NCI-H345 (cell line): Measurements from ENCODE around the gene PTPN1.

ENCODE experiments used
- DNase-seq: peaks from one replicate; lab custom pipeline; 2025; lab: John Stamatoyannopoulos, UW

PTPN1 gene

DNA sequence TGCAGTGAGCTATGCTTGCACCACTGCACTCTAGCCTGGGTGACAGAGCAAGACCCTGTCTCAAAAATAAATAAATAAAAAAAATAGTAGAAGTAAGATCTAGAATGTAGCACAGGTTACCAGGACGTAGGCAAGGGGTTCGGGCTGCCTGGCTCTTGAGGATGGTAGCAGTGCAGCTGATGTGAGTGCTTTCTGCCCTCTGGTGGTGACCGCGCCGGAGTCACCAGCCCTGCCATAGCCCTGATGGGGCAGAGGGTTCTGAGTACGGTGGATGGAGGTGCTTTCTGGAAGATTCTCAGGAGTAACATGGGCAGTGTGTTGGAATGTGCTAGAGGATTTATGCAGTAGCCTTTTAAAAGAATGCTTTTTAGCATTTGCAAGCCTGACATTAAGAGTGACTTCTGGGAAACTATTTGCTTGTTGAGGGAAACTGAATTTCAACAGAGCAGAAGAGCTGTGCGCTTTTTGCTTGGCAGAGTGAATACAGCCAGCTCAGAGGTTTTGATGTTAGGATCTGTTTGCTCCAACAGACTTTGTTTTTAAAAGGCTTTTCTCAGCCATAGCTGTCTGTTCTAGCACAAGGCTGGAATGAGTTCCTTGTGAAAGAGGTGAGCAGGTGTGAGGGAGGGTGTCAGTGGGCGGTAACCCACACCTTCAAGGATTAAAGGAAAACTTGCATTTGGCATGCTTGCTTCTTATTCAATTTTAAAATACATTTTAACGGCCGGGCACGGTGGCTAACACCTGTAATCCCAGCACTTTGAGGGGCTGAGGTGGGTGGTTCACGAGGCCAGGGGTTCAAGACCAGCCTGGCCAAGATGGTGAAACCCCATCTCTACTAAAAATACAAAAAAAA is 65.9 kb downstream of the PTPN1 start:
- peak; percentile 66 for DNase-seq

DNA sequence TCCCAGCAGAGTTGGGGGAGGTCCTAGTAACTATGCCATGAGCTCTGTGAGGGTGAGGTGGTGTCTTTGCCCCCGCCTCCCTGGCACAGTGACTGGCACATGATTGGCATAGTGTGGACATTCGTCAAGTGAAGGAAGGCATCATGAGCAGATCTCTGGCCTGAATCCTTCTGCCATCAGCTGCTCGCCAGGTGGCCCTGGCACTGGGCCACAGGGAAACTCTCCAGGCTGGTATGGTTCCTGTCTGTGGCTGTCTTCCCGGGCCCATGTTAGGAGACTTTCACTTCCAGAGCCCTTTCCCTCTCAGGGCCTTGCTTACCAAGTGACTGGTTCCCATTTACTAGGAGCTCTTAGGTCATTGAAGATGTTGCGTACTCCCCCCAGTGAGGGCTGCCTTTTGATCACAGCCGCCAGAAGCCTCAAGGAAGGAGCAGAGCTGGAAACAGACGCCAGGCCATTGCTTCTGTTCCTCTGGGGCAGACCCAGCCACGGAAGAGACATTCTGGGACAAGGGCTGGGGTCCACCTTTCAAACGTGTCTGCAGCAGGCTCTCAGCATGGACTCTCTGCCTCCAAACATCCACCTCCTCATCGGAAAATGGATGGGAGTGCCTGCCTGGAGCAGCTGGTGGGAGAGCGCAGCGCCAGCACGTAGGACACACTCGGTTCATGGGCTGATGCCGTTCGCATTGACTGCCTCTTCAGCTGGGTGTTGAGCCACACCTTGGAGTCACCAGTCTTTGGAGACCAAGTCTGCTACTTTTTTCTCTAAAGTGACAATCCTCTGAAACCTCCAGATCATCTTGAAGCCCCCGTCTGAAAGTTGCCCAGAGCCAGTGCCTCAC is 67.2 kb downstream of the PTPN1 start:
- DNase-seq: peak; percentile 87

DNA sequence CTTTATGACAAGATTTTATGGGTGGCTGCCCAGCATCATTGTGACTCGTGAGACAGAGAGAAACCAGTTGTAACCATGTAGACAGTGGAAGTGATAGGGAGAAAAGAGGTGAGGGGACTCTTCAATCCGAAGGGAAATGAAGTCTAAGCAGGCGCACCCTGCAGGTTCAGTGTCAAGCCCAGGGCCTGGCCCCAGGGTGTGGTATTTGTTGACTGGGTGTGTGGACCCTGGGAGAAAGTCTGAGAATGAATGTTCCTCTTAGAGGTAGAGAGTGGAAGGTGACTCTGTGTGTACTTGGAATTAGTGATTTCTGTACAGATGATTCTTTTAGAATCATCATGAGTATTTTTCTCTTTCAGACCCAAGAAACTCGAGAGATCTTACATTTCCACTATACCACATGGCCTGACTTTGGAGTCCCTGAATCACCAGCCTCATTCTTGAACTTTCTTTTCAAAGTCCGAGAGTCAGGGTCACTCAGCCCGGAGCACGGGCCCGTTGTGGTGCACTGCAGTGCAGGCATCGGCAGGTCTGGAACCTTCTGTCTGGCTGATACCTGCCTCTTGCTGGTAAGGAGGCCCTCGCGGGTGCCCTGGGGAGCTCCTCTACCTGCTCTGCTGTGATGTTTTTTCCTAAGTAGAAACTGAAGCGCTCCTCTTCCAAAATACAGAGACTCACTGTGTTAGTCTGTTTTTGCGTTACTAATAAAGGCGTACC is 68.0 kb downstream of the PTPN1 start:
- DNase-seq: no peak

DNA sequence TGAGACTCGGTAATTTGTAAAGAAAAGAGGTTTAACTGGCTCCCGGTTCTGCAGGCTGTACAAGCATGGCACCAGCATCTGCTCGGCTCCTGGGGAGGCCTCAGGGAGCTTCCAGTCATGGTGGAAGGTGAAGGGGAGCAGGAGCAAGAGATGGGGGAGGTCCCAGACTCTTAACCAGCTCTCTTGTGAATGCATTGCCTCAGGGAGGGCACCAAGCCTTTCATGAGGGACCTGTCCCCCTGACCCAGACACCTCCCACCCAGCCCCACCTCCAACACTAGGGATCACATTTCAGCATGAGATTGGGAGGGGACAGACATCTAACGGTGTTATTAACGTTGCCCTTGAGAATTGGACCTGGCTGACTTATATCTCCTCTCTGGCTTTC is 68.6 kb downstream of the PTPN1 start:
- no peak for DNase-seq

DNA sequence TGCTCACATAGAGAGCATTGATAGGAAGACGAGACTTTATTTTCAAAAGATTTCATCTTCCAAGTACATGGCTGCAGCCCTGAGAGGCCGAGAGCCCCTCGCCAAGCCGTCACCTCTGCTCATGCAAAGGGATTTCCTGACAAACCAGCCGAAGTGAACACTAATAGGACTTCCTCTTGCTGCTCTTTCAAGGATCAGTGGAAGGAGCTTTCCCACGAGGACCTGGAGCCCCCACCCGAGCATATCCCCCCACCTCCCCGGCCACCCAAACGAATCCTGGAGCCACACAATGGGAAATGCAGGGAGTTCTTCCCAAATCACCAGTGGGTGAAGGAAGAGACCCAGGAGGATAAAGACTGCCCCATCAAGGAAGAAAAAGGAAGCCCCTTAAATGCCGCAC is 69.3 kb downstream of the PTPN1 start:
- no peak for DNase-seq

DNA sequence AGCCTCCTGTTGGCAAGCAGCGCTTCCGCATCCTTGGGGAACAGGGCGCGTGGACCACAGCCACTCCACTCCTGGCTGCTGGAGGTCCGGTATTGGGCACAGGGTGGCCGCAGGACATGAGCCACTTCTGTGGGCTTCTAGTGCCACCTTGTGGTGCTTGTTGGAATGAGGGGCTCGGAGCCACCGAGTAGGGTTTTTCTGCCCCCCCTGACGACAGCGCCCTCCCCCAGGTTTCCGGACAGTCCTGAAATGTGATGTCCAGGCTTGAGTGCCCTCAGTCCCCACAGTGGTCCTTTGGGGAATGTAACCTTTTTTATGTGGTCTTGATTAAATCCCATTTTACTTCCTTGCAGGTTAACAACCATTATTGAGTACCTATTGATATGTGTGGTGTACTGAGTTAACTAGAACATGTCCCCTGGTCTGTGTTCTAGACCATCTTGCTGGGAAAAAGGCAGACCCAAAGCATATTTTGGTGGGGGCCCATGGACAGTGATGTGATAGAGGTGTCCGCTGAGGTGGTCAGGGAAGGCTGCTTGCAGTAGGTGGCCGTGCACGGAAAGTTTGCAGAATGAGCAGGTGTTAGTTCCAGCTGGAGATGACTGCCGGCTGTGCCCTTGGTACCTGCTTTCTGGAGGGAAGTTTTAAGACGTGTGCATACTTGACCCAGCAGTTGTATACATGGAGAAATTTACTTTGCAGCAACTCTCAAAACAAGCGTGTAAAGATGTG is 70.0 kb downstream of the PTPN1 start:
- DNase-seq: peak; percentile 33

DNA sequence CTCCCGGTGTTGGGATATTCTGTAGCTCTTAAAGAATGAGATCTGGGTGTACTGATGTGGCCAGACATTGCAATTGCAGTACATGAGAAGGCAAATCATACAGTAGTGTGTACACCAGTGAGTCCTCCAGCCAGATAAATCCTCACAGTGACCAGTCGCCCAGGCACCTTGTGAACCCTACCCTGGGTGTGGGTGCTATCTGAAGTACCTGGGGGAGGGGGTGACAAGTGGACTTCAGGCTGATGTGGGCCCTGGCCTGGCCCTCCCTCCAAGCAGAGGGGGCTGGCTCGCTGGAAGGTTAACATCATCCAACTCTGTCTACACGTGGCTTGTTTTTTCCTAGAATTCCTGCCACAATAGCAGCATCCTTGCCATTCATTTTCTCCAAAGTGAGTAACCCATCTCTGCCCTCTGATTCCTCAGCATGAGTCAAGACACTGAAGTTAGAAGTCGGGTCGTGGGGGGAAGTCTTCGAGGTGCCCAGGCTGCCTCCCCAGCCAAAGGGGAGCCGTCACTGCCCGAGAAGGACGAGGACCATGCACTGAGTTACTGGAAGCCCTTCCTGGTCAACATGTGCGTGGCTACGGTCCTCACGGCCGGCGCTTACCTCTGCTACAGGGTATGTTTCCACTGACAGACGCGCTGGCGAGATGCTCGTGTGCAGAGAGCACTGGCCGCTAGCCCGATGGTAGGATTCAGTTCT is 70.8 kb downstream of the PTPN1 start:
- no peak for DNase-seq

DNA sequence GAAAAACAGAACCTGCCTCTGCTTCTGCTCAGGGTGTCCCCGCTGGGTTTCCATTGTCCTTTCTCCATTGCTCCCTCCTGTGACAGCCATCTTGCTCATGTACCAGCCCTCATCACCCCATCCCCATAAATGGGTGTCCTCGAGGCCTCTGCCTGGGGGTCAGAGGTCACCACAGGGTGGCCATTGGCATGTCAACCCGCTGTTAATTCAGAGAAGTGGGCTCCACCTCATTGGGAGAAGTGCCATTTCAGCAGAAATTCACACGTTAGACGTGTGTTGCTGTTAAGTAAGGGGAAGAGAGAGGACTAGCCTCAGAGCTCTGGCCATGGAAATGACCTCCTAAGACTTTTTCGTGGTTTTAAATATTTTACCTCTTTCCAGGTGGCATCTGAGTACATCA is 71.9 kb downstream of the PTPN1 start:
- no peak for DNase-seq

DNA sequence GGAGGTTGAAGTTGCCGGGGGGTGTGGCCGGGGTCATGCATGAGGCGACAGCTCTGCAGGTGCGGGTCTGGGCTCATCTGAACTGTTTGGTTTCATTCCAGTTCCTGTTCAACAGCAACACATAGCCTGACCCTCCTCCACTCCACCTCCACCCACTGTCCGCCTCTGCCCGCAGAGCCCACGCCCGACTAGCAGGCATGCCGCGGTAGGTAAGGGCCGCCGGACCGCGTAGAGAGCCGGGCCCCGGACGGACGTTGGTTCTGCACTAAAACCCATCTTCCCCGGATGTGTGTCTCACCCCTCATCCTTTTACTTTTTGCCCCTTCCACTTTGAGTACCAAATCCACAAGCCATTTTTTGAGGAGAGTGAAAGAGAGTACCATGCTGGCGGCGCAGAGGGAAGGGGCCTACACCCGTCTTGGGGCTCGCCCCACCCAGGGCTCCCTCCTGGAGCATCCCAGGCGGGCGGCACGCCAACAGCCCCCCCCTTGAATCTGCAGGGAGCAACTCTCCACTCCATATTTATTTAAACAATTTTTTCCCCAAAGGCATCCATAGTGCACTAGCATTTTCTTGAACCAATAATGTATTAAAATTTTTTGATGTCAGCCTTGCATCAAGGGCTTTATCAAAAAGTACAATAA is 72.5 kb downstream of the PTPN1 start:
- peak; percentile 27 for DNase-seq

DNA sequence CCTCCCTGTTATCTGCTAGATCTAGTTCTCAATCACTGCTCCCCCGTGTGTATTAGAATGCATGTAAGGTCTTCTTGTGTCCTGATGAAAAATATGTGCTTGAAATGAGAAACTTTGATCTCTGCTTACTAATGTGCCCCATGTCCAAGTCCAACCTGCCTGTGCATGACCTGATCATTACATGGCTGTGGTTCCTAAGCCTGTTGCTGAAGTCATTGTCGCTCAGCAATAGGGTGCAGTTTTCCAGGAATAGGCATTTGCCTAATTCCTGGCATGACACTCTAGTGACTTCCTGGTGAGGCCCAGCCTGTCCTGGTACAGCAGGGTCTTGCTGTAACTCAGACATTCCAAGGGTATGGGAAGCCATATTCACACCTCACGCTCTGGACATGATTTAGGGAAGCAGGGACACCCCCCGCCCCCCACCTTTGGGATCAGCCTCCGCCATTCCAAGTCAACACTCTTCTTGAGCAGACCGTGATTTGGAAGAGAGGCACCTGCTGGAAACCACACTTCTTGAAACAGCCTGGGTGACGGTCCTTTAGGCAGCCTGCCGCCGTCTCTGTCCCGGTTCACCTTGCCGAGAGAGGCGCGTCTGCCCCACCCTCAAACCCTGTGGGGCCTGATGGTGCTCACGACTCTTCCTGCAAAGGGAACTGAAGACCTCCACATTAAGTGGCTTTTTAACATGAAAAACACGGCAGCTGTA is 73.4 kb downstream of the PTPN1 start:
- DNase-seq: no peak

DNA sequence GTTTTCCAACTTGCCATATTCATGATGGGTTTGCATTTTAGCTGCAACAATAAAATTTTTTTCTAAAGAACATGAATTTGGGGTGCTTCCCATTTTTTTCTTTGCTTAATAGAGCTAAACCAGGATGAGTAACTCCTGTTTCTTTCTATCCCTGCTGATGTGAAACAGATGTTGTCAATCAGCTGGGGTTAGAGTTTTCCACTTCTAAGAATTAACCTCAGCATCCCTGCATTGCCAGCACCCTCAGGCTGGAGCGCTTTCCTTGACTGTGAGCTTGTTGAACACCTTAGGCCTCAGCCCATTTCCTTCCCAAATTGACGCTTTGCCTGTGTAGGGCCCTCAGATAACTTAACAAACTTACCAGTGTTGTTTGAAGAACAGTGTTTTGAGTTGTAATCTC is 74.5 kb downstream of the PTPN1 start:
- no peak for DNase-seq

DNA sequence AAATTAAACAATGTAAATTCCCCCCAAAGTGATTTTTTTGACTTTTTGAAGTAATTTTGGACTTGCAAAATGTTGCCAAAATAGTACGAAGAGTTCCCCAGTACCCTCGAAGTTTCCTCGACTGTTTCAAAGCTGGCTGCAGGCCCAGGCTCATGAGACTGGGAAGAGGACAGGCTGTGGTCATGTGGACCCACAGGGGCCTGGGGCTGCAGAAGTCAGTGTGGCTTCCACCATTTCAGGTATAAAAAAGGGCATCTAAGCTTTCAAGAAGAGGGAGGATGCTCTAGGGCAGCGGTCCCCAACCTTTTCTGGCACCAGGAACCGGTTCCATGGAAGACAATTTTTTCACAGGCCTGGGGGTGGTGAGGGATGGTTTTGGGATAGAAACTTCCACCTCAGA is 75.0 kb downstream of the PTPN1 start:
- no peak for DNase-seq

DNA sequence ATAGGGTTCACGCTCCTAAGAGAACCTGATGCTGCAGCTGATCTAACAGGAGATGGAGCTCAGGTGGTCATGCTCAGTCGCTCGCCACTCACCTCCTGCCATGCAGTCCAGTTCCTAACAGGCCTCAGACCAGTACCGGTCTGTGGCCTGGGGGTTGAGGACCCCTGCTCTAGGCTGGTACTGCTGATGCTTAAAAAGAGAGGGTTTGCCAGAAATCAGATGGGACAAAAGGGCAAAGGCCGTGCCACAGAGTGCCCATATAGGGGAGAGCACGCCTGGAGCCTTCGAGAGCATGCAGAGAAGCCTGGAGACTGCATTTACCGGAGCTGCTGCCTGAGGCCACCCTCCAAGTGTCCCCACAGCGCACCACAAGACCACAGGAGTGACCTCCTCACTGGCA is 75.5 kb downstream of the PTPN1 start:
- DNase-seq: peak; percentile 65

DNA sequence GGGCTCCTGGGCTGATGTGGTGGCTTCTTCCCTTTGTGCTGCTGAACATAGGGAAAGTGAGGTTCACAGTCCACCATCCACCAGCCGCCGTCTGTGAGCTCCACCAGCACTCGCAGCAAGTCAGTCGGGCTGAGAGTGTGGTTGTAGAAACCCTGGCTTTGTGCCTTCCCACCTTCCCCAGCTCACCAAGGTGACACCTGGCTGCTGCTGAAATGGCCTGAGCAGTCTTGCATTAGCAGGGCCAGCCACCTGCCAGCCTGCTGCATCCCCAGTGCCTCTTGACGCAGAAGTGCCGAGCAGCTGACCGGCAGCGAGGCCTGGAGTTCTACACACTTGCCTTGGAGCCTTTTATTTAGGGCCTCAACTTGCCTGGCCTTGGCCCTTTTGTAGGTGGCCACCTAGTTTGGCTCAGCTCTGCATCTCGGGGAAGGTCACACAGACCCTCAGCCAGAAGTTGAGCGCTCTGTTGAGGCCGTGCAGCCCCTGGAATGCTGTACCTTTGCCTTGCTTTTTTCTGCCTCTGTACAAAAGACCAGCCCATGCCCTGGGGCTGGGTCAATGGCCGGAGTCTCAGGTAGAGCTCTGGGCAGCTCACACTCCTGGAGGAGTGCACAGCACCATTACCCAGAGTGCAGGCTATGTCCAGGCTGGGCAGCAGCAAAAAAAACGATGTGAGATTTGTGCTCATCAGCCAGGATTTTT is 76.5 kb downstream of the PTPN1 start:
- DNase-seq: peak; percentile 75

DNA sequence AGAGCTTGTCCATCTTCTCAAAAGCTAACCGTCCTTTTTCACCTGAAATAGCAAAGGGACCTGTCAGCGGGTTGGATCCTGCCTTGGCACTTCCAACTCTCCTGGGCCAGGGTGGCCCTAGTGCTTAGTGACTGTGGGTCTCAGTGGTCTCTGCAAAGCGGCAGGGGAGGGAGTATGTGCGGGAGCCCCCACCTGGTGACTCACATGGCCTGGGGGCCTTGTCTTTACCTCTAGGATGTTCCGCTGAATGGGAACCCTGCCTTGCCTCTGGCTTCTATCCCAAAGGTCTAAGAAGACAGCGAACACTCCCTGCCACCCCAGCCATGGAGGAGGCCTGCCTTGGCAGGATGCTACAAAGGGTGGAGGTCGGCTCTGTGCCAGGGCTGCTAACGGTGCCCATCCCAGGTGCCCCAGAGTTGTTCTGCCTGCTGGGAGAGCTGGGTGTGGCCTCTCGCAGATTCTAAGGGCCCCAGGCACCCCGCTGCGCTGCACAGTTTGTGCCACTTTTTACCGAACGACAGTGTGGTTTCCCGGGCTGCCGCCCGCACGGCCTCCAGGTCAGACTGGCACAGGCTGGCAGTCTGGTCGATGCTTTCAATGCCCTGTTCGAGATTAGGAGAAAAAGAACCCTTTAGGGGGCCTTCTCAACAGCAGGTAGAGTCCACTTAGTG is 77.2 kb downstream of the PTPN1 start:
- DNase-seq: peak; percentile 99

DNA sequence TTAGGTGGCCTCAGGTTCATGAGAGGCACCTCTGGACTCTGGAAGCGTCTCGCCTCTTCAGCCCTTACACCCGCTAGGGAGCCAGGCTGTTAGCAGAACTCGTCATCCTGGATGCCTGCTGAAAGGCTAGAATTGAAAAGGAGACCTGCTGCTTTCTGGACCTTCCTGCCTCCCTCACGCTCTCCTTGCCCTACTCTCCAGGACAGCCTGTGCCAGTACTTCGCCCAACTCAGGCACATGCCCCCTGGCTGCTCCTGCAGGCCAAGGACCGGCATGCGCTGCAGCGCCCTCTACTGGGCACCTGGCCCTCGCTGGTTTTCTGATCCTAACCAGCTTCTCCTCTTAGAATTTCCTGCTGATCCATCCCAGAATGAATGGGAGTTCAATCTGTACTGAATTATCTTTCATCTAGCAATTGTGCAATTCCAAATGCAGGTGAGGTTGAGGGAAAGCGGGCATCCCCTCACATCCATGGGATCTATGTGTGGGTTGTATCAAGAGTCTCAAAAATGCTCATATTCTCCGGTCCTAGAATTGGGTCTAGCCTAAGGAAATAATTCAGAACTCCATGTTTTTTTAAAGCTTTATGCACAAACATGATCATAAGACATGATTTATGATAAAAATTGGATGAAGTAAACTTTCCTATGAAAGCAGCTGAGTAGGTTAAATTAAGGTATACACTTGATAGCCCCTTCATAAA is 78.0 kb downstream of the PTPN1 start:
- DNase-seq: peak; percentile 93

DNA sequence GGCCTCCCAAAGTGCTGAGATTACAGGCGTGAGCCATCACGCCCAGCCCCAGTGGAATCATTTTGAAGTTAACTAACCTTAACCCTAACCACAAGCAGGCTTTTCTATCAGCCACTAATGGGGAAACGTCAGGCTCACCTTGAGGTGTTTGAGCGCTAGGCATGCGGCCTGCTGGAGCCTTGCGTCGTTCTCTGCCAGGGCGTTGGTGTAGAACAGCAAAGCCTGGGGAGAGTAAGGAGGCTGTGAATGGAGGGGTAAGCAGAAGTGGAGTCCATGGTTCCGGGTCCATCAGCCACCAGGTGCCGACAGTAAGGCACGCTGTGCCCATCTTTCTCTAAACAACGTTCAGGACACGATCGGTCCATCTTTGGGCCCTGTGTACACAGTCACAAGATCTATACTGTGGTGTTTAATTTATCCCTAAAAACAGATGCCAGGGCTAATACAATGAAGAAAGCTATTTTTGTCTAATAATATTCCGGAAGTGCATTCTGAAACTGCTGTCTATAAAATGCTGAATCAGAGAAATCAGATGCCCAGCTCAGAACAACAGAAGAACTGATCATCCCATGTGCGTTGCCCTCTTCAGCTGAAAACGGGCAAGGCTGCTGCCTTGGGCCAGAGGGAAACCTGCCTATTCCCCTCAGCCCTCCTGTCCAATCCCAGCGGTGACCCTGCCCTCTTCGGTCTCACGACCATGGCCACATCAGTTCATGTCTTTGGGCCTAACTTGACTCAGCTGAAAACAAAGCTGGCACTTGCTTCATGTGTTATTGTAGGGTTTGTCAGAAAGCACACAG is 79.6 kb downstream of the PTPN1 start:
- no peak for DNase-seq

DNA sequence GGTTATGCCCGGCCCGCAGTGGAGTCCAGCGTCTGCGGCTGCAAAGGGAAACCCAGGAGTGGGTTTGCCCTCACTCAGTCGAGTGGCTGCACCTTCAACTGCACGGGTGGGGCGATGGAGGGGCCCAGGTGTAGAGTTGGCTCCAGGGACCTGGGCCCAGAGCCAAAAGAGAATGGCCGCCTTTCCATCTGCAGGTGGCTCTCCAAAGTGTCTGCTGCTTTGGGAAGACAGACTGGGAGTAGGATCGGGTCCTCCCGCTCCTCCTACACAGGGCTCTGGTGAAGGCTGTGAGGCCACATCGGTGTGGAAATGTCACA is 80.1 kb downstream of the PTPN1 start:
- DNase-seq: peak; percentile 70
